Body of pancreas (tissue), 4 donors: Measurements from ENCODE around the gene WDR27. TPM values are rescaled to one million over a fixed set of nuclear protein-coding genes. Genes with fewer than 3 reads are reported as not detected.

Experiments
- ATAC-seq: fragments of 150-250 bp; one replicate; pipeline ENCODE4 v1.9.1; 2016
- DNase-seq, 4 donors: peaks; one replicate each; pipeline ENCODE4 v3.0.0-alpha.2; 2019
- H3K27ac ChIP-seq, 4 donors: fragments of 200-600 bp; sonication (generic); 1 replicate in 3 of 4; 2 replicates in 1 of 4; pipeline versions ENCODE4 v1.5.1 to v1.6.1; 2016 to 2019; ENCODE audit warnings: mild to moderate bottlenecking in 1 of 4, mixed read lengths in 1 of 4, moderate library complexity in 1 of 4
- H3K27me3 ChIP-seq, 2 donors: fragments of 200-600 bp; sonication (generic); one replicate each; pipeline ENCODE4 v1.6.0; 2016; ENCODE audit warnings: mild to moderate bottlenecking in 1 of 2
- H3K36me3 ChIP-seq, 2 donors: fragments of 200-600 bp; sonication (generic); replicated peaks in 1 of 2; 2 replicates each; pipeline ENCODE4 v1.5.1; 2016; ENCODE audit warnings: low read depth in 2 of 2; ENCODE audit not compliant: insufficient read depth in 1 of 2
- H3K4me1 ChIP-seq: fragments of 200-600 bp; sonication (generic); one replicate; pipeline ENCODE4 v1.6.0; 2016
- H3K4me3 ChIP-seq, 2 donors: fragments of 200-600 bp; sonication (generic); 1 replicate in 1 of 2; 2 replicates in 1 of 2; pipeline ENCODE4 v1.5.1; 2016 to 2019
- H3K9me3 ChIP-seq, 3 donors: fragments of 200-600 bp; sonication (generic); 1 replicate in 2 of 3; 2 replicates in 1 of 3; pipeline ENCODE4 v1.5.1; 2016
- POLR2A ChIP-seq, 3 donors: fragments of 450-650 bp; IDR thresholded peaks; one replicate each; pipeline ENCODE4 v1.6.1; 2016; ENCODE audit warnings: antibody characterized with exemption in 3 of 3, mild to moderate bottlenecking in 2 of 3
- WGBS, 2 donors: methylation state at CpG; one replicate each; pipeline ENCODE4 v1.1.5; 2017; 5-methylcytosine and 5-hydroxymethylcytosine counted together
- intact Hi-C: fragments of 100-400 bp; cut with DNase I; formaldehyde crosslinking; loops from one replicate; pipeline ENCODE4 v1.15.1; 2023
- total RNA-seq, 2 donors: library from RNA; depleted of rRNA; stranded (reverse); fragments of >200 nt; gene quantifications; one replicate each; pipeline ENCODE4 v1.1.0, GENCODE V29; 2016
- TF ChIP-seq, protein P1 (sequence below), 7 experiments: fragments of 450-650 bp in 4 of 7; fragments of 200-600 bp in 3 of 7; sonication (generic) in 3 of 7; IDR thresholded peaks; one replicate each; pipeline ENCODE4 v1.5.1; 2016 to 2019; ENCODE audit warnings: antibody characterized with exemption in 7 of 7

WDR27 gene
- total RNA-seq, 2 donors from 2014 or later, result 38.2 to 38.7 TPM

DNA sequence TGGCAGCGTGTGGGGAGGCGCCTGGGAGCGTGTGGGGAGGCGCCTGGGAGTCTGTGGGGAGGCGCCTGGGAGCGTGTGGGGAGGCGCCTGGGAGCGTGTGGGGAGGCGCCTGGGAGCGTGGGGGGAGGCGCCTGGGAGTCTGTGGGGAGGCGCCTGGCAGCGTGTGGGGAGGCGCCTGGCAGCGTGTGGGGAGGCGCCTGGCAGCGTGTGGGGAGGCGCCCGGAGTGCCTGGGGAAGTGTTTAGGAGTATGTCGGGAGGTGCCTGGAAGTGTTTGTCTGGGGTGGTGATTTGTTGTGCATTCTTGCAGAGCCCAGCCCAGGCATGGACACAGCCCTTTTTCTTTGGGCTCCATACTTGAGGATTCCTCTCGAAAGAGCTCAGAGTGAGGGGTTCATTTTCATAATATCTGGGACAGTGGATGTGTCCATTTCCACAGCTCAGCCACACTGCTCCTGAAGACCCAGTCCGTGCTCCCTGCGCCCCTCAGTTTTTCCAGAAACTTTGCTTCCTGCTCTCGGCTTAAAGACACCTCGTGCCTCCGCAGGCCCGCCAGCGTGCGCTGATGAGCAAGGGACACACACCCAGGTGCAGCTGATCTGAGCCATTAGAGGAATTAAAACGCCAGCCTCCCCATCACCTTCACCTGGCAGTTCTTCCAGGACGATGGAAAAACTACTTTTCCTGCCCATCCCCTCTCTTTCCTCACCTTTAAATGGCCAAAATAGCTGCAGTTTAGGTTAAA, 276.0 kb downstream of the WDR27 start:
- 64 to 74% methylated on average over 12 to 17 of the region's 31 CpGs for WGBS, 2 donors
- ATAC-seq (peak; percentile 31), DNase-seq (peak in 1 of 4 donors; percentile 38)
- no peak overlapping the region for H3K4me3 ChIP-seq
- peaks cover 0 to 7% (median 0%) of the 10 kb centered on the region in 3 donors for H3K9me3 ChIP-seq
- intact Hi-C loops, result no loop called here
- no peaks in the 10 kb centered on the region for H3K4me1 ChIP-seq
- no peaks in the 10 kb centered on the region for H3K27me3 ChIP-seq
- TF ChIP-seq, protein P1, sequence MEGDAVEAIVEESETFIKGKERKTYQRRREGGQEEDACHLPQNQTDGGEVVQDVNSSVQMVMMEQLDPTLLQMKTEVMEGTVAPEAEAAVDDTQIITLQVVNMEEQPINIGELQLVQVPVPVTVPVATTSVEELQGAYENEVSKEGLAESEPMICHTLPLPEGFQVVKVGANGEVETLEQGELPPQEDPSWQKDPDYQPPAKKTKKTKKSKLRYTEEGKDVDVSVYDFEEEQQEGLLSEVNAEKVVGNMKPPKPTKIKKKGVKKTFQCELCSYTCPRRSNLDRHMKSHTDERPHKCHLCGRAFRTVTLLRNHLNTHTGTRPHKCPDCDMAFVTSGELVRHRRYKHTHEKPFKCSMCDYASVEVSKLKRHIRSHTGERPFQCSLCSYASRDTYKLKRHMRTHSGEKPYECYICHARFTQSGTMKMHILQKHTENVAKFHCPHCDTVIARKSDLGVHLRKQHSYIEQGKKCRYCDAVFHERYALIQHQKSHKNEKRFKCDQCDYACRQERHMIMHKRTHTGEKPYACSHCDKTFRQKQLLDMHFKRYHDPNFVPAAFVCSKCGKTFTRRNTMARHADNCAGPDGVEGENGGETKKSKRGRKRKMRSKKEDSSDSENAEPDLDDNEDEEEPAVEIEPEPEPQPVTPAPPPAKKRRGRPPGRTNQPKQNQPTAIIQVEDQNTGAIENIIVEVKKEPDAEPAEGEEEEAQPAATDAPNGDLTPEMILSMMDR (IDR thresholded peaks at IDR 0.05), result no peak
- TF ChIP-seq POLR2A (IDR thresholded peaks at IDR 0.05), result peak in 1 of 3 donors; percentile 21
- H3K36me3 ChIP-seq, result no peaks in the 10 kb centered on the region
- H3K27ac ChIP-seq, result no peak overlapping the region

DNA sequence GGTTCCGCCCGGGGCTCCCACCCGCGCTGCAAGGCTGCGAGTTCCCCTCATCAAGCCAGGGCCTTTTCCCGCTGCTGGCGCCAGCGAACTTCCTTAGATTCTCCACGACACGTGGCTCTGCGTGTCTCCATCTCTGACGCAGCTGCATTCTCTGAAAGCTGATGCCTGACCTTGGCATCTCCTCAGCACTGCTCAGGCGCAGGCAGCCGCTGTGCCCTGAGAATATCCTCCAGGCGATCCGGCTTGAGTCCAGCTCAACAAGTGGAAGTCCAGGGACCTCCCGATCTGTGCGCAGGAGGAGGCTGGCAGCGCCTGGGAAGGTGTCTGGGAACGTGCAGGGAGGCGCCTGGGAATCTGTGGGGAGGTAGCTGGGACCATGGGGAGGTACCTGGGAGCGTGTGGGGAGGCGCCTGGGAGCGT, 277.0 kb downstream of the WDR27 start:
- no peak for TF ChIP-seq POLR2A (IDR thresholded peaks at IDR 0.05)
- TF ChIP-seq, protein P1 (IDR thresholded peaks at IDR 0.05), result no peak
- ATAC-seq (peak; percentile 68), DNase-seq (peak in 3 of 4 donors; percentile 24 to 46 (median 37))
- H3K4me3 ChIP-seq, result no peak overlapping the region
- no peaks in the 10 kb centered on the region for H3K9me3 ChIP-seq
- intact Hi-C loops, result no loop called here
- peak overlapping the region in 2 of 4 donors; percentile 45 to 54 for H3K27ac ChIP-seq
- H3K36me3 ChIP-seq, result no peaks in the 10 kb centered on the region
- H3K27me3 ChIP-seq, result no peaks in the 10 kb centered on the region
- 67 to 76% methylated on average over 20 to 21 of the region's 24 CpGs for WGBS, 2 donors
- H3K4me1 ChIP-seq, result no peaks in the 10 kb centered on the region

DNA sequence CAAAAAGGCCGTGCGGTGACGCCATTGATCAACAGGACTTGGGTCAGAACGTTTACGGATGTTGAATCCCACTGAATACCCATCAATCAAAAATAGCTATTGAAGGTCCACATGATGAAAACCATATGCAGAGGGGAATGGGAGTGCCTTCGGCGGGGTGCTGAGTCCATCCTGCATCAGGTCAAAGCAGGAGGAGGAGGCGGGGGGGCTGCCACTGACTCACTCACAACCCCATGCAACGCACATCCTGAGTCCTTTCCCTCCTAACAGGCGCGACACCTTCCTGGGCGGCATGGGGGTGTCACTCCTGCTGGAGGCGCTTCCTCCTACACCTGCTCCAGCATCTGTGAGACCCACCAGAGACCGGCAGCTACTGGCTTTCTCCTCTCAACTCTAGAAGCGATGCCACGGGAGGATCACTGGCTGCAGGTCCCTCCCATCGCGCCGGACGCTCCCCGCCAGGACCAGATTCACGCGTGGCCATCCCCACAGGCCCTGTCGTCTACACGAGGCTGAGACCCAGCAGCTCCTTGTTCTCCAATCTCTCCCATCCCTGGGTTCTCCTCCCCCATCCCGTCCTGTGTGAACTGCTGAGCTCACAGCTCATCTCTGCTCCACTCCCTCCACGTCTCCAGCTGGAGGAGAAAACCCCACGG, 277.6 kb downstream of the WDR27 start:
- intact Hi-C loops, result no loop called here
- TF ChIP-seq, protein P1 (IDR thresholded peaks at IDR 0.05), result no peak
- no peak for TF ChIP-seq POLR2A (IDR thresholded peaks at IDR 0.05)
- Histone ChIP-seq H3K27ac (peak overlapping the region in 1 of 4 donors; percentile 45), H3K4me3 (no peak overlapping the region), H3K4me1 (no peaks in the 10 kb centered on the region), H3K36me3 (no peaks in the 10 kb centered on the region), H3K9me3 (no peaks in the 10 kb centered on the region), H3K27me3 (no peaks in the 10 kb centered on the region)
- WGBS, 2 donors, result 81% methylated on average over 28 of the region's 28 CpGs
- ATAC-seq (peak; percentile 19), DNase-seq (no peak)

DNA sequence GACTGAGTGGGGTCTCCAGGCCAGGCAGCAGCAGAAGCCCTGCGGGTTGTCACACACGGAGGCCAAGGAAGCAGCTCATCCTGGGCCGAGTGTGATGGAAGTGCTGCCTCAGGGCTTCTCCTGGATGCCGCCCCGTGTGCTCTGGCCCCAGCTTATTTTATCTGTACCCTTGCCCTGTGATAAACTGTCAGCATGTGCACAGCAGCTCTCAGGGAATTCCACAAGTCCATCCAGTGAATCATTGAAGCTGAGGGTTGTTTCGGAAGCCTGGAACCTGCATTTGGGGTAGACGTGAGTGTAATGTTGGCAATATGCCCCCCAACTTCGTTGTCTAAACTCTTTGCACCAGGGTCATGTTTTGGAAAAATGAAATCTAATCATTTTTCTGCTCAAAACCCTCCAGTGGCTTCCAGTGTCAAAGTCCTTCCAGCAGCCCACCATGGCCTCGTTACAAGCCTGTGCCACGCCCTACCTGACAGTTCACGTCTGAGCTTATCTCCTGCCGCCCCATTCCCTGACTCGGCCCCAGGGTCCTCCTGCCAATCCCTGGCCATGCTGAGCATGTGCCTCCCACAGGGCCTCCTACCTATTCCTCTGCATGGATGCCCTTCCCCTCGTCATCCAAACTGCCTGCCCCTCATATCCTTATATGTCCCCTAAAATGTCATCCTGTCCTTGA, 280.1 kb downstream of the WDR27 start:
- intact Hi-C loops, result no loop called here
- WGBS, 2 donors, result 67 to 73% methylated on average over 14 of the region's 14 CpGs
- TF ChIP-seq, protein P1 (IDR thresholded peaks at IDR 0.05), result no peak
- no peak for TF ChIP-seq POLR2A (IDR thresholded peaks at IDR 0.05)
- H3K27ac ChIP-seq, result no peak overlapping the region
- no peaks in the 10 kb centered on the region for H3K4me1 ChIP-seq
- H3K36me3 ChIP-seq, result no peaks in the 10 kb centered on the region
- ATAC-seq (no peak), DNase-seq (no peak)
- H3K4me3 ChIP-seq, result no peak overlapping the region
- no peaks in the 10 kb centered on the region for H3K27me3 ChIP-seq
- H3K9me3 ChIP-seq, result no peaks in the 10 kb centered on the region
